VCaP (cell line): ENCODE data around the gene TRMT11.

Experiments
- H3K27ac ChIP-seq: fragments of 450-650 bp; 2 replicates; pipeline ENCODE4 v1.5.1; 2017
- TF ChIP-seq, protein P1 (sequence below): fragments of 450-650 bp; conservative IDR thresholded peaks from 2 replicates; pipeline ENCODE4 v1.5.1; 2017; ENCODE audit warnings: mild to moderate bottlenecking, moderate library complexity

Gene TRMT11

DNA sequence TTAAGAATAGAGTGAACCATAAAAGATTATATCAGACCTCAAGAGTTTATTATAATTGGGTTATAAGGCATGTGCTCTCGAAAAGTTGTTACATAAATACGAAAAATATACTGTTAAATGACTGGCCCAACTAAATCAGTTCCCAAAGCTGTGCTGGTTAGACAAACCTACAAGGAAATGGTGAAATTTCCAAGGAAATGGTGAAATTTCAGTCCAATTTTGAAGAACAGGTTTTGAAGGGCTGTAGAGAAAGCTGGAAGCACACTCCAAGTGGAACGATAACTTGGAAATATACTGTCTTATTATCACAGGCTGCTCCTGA lies 400 bp upstream of the TRMT11 start:
- TF ChIP-seq, protein P1, sequence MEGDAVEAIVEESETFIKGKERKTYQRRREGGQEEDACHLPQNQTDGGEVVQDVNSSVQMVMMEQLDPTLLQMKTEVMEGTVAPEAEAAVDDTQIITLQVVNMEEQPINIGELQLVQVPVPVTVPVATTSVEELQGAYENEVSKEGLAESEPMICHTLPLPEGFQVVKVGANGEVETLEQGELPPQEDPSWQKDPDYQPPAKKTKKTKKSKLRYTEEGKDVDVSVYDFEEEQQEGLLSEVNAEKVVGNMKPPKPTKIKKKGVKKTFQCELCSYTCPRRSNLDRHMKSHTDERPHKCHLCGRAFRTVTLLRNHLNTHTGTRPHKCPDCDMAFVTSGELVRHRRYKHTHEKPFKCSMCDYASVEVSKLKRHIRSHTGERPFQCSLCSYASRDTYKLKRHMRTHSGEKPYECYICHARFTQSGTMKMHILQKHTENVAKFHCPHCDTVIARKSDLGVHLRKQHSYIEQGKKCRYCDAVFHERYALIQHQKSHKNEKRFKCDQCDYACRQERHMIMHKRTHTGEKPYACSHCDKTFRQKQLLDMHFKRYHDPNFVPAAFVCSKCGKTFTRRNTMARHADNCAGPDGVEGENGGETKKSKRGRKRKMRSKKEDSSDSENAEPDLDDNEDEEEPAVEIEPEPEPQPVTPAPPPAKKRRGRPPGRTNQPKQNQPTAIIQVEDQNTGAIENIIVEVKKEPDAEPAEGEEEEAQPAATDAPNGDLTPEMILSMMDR, result no peak
- H3K27ac ChIP-seq, result peak overlapping the region; percentile 93

DNA sequence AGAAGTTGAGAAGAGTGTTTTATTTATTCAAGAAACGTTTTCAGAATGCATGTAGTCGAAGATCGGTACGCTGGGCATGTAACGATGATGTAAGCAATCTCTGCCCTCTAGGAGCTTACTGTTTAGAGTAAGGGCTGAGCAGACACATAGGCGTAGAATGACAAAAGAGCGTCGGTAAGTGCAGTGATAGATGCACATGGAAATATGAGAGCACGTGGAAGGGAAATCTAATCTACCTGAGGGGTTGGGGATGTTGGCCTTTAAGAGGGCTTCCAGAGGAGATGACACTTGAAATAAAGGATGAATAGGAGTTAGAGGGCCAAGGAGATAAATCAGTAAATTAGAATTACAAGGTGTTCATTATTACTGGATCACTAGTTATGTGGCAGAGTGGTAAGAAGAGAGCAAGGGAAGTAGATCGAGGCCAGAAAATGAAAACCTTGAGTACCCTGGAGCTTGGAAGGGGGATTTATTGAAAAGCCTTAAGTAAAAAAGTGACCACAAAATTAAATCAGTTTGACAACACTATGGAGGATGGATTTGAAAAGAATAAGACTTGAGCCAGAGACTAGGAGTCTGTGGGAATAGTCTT lies 782 bp downstream of the TRMT11 start:
- peak overlapping the region; percentile 93 for H3K27ac ChIP-seq
- TF ChIP-seq, protein P1, result no peak

DNA sequence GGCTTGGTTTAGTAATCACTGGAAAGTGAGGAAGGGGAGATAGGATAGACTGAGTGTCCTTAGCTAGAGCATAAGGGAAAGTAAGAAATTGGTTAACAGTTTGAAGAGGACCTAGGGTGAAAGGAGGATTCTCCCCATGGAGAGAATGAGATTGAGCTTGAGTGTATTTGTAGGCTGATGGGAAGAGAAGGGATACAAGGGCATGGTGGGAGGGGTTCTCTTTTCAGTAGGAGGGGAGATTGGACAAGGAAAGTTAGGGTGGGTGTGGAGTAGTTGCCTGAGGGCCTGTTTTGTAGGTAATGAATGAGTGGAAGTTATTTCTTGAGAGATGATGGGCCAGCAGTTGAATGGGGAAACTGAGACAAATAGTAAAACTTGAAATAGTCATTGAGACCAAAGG lies 1.9 kb downstream of the TRMT11 start:
- no peak overlapping the region for H3K27ac ChIP-seq
- TF ChIP-seq, protein P1, result no peak

DNA sequence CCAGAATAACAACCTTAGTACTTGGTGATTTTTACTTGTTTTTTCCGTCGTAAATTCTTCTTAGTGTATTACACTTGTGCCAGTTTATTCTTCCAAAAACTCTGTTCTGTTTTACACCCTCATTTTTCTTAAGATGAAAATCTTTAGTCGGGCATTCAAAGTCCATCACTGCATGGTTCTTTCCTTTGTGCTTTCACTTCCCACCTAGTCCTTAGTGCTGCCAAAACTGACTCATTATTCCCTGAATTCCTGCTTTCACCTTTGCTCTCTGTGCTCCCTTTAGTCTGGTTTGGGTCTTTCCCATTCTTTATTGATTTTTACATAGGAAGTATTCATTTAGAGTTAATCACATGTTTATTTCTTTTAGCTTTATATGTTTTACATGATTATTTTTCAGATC lies 3.3 kb downstream of the TRMT11 start:
- TF ChIP-seq, protein P1, result no peak
- H3K27ac ChIP-seq, result peak overlapping the region; percentile 77; the same call in 1 of the 2 replicates

DNA sequence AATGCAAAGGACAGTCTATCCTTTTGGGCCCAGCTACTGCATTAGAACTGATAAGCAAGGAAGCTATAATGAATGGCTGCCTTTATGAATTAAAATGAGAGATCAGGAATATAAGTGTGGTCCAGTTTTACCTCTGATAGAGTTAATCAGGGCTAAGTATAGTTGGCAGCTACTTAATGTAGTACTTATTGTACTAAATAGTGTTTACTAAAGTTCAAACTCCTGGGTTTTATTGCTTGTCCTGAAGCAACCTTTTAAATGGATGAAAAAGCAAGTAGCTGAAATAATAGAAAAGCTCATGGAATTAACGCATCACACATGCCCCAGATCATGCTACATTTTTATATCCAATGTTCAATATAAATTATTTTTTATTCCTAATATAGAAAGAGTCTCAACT lies 5.3 kb downstream of the TRMT11 start:
- H3K27ac ChIP-seq, result peak overlapping the region; percentile 77
- TF ChIP-seq, protein P1, result no peak

DNA sequence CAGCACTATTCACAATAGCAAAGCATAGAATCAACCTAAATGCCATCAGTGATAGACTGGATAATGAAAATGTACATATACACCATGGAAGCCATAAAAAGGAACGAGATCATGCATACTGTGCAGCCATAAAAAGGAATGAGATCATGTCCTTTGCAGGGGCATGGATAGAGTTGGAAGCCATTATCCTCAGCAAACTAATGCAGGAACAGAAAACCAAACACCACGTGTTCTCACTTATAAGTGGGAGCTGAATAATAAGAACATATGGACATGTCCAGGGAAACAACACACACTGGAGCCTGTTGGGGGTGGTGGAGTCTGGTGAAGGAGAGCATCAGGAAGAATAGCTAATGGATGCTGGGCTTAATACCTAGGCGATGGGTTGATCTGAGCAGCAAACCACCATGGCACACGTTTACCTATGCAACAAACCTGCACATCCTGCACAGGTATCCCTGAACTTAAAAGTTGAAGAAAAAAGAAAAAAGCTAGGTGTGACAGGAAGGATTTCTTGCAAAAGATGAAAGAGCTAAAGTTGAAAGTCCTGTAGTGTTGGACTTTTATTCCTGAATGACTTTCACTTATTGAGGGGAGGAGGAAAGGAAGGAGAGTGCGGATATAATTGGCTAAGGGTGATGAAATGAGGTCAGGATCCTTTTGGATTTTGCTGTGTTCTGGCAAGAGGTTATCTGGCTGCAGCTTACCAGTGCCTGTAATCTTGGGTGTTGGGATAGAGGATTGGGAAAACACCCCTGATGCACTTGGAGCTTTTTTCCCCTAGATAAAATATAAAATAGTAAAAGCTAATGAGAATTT lies 8.5 kb downstream of the TRMT11 start:
- H3K27ac ChIP-seq, result no peak overlapping the region
- TF ChIP-seq, protein P1, result no peak

DNA sequence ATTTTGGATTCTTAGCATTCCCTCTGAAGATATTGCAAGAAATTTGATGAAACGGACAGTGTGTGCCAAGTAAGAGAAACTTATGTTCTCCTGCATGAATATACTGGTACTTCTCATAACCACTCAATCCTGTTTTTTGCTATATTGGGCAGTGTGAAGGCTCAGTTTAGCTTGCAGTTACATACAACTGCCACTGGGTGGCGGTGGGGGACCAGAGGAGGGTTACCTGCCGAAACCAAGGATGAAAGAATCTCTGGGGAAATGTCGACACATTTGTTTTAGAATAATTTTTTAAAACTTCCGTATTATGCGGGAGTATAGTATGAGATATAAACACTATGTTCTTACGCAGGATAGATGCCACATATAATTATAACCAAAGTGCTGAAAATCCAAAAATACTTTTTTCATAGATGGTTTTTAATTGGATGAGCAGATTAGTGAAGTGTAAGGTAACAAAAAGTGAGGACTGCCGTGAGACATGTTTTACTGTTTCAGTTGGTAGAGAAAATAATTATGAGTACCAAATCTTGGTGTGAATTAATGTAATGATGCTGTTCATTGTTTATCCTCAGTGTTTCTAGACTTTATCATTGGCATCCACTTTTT lies 9.7 kb downstream of the TRMT11 start:
- TF ChIP-seq, protein P1, result peak; percentile 96

More for the DNA sequence above, 9.7 kb downstream of the TRMT11 start:
- peak overlapping the region; percentile 18; the same call in 1 of the 2 replicates for H3K27ac ChIP-seq
